ENCODE measurements around the gene ZNF333. TPM values are rescaled to one million over a fixed set of nuclear protein-coding genes. Genes with fewer than 3 reads are reported as not detected.
"Not testable (repeated sequence)": the region's sequence is repeated elsewhere in the genome, so short reads cannot be mapped to it uniquely, and the experiment has no call there.

ZNF333 gene
- total RNA-seq, 4 donors from 2014 or later, result 8.7 to 43.1 (median 16.8) TPM

DNA sequence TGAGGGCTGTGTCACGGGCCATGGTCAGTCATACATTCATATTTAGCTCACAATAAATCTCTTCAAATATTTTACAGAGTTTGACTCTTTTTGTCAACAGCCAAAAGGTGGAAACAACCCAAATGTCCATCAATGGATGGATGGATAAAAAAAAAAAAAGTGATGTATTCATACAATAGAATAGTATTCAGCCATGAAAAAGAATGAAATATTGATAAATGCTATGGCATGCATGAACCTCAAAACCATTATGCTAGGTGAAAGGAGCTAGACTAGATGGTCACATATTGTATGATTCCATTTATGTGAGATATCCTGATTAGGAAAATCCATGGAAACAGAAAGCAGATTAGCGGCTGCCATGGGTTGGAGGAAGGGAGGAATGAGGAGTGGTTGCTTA lies 72.3 kb downstream of the ZNF333 start:
- Histone ChIP-seq H3K27me3 (no peaks in the 10 kb centered on the region), H3K27ac (no peak overlapping the region), H3K9me3 (no peaks in the 10 kb centered on the region), H3K4me3 (no peak overlapping the region), H3K36me3 (no peaks in the 10 kb centered on the region), H3K4me1 (no peaks in the 10 kb centered on the region)
- DNase-seq (ENCODE audit: low spot score in 2 of 2), result no peak
- WGBS, result 90% methylated on average over 2 of the region's 2 CpGs
- TF ChIP-seq, protein P1, sequence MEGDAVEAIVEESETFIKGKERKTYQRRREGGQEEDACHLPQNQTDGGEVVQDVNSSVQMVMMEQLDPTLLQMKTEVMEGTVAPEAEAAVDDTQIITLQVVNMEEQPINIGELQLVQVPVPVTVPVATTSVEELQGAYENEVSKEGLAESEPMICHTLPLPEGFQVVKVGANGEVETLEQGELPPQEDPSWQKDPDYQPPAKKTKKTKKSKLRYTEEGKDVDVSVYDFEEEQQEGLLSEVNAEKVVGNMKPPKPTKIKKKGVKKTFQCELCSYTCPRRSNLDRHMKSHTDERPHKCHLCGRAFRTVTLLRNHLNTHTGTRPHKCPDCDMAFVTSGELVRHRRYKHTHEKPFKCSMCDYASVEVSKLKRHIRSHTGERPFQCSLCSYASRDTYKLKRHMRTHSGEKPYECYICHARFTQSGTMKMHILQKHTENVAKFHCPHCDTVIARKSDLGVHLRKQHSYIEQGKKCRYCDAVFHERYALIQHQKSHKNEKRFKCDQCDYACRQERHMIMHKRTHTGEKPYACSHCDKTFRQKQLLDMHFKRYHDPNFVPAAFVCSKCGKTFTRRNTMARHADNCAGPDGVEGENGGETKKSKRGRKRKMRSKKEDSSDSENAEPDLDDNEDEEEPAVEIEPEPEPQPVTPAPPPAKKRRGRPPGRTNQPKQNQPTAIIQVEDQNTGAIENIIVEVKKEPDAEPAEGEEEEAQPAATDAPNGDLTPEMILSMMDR (IDR thresholded peaks at IDR 0.05), result no peak
- TF ChIP-seq POLR2A (IDR thresholded peaks at IDR 0.05), result no peak
- no peak for TF ChIP-seq EP300 (IDR thresholded peaks at IDR 0.05)
- no peak for TF ChIP-seq POLR2AphosphoS5 (IDR thresholded peaks at IDR 0.05)

- Histone ChIP-seq H3K9me3 (no peaks in the 10 kb centered on the region), H3K36me3 (no peaks in the 10 kb centered on the region), H3K27me3 (no peaks in the 10 kb centered on the region), H3K4me1 (no peaks in the 10 kb centered on the region), H3K4me3 (no peak overlapping the region), H3K27ac (no peak overlapping the region)
- DNase-seq (ENCODE audit: low spot score in 2 of 2), result no peak
- 84% methylated on average over 4 of the region's 4 CpGs for WGBS
- TF ChIP-seq EP300 (IDR thresholded peaks at IDR 0.05) (no peak), POLR2AphosphoS5 (IDR thresholded peaks at IDR 0.05) (no peak), POLR2A (IDR thresholded peaks at IDR 0.05) (no peak)
- TF ChIP-seq, protein P1 (IDR thresholded peaks at IDR 0.05), result no peak
Measured at GRCh38 chr19:14763497-14764145, 73.8 kb downstream of the ZNF333 start.

DNA sequence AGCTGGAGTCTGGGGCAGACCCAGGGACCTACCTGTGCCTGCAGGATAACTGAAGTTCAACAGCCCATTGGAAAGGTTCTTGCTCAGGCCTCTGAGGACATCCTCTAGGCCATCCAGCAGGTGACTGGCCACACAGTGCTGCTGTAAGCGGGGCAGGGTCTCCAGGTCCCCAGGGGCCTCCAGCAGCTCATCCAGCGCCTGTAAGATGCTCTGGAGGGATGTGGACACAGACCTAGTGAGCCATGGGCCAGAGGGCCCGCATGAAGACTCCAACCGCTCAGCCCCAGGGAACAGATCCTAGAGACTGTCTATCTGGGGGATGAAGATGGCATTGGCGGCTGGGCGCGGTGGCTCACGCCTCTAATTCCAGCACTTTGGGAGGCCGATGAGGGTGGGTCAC lies 74.6 kb downstream of the ZNF333 start:
- TF ChIP-seq EP300 (IDR thresholded peaks at IDR 0.05) (no peak), POLR2A (IDR thresholded peaks at IDR 0.05) (no peak), POLR2AphosphoS5 (IDR thresholded peaks at IDR 0.05) (no peak)
- TF ChIP-seq, protein P1 (IDR thresholded peaks at IDR 0.05), result no peak
- no peaks in the 10 kb centered on the region for H3K36me3 ChIP-seq
- DNase-seq (ENCODE audit: low spot score in 2 of 2), result peak in 1 of 2 donors; percentile 22
- H3K4me3 ChIP-seq, result no peak overlapping the region
- H3K27me3 ChIP-seq, result no peaks in the 10 kb centered on the region
- WGBS, result 84% methylated on average over 8 of the region's 9 CpGs
- H3K4me1 ChIP-seq, result no peaks in the 10 kb centered on the region
- no peaks in the 10 kb centered on the region for H3K9me3 ChIP-seq
- H3K27ac ChIP-seq, result no peak overlapping the region

GRCh38 chr19:14765403-14765802 lies 75.6 kb downstream of the ZNF333 start:
- H3K4me3 ChIP-seq, H3K9me3 ChIP-seq, H3K27me3 ChIP-seq, H3K4me1 ChIP-seq, H3K36me3 ChIP-seq, H3K27ac ChIP-seq: not testable (repeated sequence)
- DNase-seq (ENCODE audit: low spot score in 2 of 2), result peak; percentile 41 to 56
- WGBS, result 90% methylated on average over 11 of the region's 18 CpGs

DNA sequence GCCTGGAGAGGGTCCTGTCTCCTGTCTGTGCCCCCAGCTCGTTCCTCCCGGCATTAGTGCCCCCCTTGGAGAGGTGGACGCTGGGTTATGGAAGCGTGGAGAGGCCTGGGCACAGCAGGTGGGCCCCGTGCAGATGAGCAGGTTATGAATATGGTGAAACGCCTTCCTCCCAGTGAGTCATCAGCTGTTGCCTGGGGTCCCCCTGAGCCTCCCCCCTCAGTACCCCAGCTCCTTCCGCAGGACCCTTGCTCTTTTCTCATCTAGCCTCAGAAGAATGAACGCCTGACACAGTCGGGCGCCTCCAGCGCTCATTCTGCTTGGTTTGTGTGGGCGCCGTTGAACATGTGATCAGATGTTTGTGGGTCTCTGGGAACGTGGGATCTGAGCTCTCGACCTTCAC lies 76.0 kb downstream of the ZNF333 start:
- WGBS, result 92% methylated on average over 13 of the region's 15 CpGs
- not testable (repeated sequence) for H3K4me1 ChIP-seq, H3K4me3 ChIP-seq, H3K36me3 ChIP-seq, H3K27me3 ChIP-seq, H3K9me3 ChIP-seq, H3K27ac ChIP-seq
- peak; percentile 17 to 44 for DNase-seq (ENCODE audit: low spot score in 2 of 2)

DNA sequence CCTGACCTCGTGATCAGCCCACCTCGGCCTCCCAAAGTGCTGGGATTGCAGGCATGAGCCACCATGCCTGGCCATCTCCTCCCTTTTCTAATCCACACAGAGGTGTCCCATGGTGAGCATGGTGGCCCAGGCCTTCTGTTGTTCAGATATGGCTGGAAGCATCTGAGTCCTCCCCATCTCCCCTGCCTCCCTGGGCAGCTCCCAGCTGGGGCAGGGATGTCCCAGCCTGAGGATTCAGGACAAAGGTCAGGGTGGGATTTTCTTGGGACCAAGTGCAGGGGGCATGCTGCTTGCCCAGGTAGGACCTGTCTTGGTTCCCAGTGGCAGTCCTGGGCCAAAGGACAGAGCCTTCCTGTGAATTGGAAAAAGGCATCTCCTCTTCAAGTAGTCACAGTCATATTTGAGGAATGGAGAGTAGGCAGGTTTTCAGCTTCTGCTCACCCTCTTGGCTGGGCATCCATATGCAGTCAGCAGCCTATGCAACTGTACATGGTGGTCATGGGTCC lies 77.7 kb downstream of the ZNF333 start:
- no peaks in the 10 kb centered on the region for H3K9me3 ChIP-seq
- no peak overlapping the region for H3K4me3 ChIP-seq
- 89% methylated on average over 2 of the region's 2 CpGs for WGBS
- H3K4me1 ChIP-seq, result no peaks in the 10 kb centered on the region
- H3K27me3 ChIP-seq, result no peaks in the 10 kb centered on the region
- TF ChIP-seq POLR2AphosphoS5 (IDR thresholded peaks at IDR 0.05) (no peak), EP300 (IDR thresholded peaks at IDR 0.05) (no peak), POLR2A (IDR thresholded peaks at IDR 0.05) (no peak)
- TF ChIP-seq, protein P1 (IDR thresholded peaks at IDR 0.05), result no peak
- H3K36me3 ChIP-seq, result peaks cover 6% of the 10 kb centered on the region
- H3K27ac ChIP-seq, result no peak overlapping the region
- DNase-seq (ENCODE audit: low spot score in 2 of 2), result peak; percentile 34
